CD4-positive, CD25-positive, alpha-beta regulatory T cell (primary cell): Measurements from ENCODE around the gene CEP76. TPM values are rescaled to one million over a fixed set of nuclear protein-coding genes. Genes with fewer than 3 reads are reported as not detected.

Experiments
- ATAC-seq, 2 donors: fragments of 150-1000 bp; cut with Tn5 transposase; one replicate each; pipeline ENCODE4 v1.10.0; 2021; ENCODE audit warnings: low read depth in 2 of 2, moderate number of reproducible peaks in 2 of 2, moderate library complexity in 1 of 2
- DNase-seq, 3 donors: peaks; one replicate each; pipeline versions ENCODE4 v3.0.0 to v3.0.0-alpha.2; 2012 to 2022; ENCODE audit warnings: mixed read lengths in 1 of 3
- H3K27ac ChIP-seq: one replicate; pipeline ENCODE4 v1.7.0; 2013; ENCODE audit warnings: mild to moderate bottlenecking, low read length; ENCODE audit not compliant: insufficient read depth, poor library complexity, severe bottlenecking
- H3K27me3 ChIP-seq: one replicate; pipeline ENCODE4 v1.7.0; 2013; ENCODE audit warnings: low read length; ENCODE audit not compliant: control insufficient read depth, insufficient read depth
- H3K36me3 ChIP-seq: one replicate; pipeline ENCODE4 v1.7.0; 2013; ENCODE audit warnings: mild to moderate bottlenecking, low read length, moderate library complexity; ENCODE audit not compliant: control insufficient read depth, insufficient read depth
- H3K4me1 ChIP-seq: 2 replicates; pipeline ENCODE4 v1.7.0; 2013; ENCODE audit warnings: mild to moderate bottlenecking, low read length; ENCODE audit not compliant: insufficient read depth, control insufficient read depth, poor library complexity, severe bottlenecking
- H3K4me3 ChIP-seq: one replicate; pipeline ENCODE4 v1.7.0; 2013; ENCODE audit warnings: low read depth, mild to moderate bottlenecking, low read length, moderate library complexity
- H3K9me3 ChIP-seq, 2 experiments: 1 replicate in 1 of 2; 2 replicates in 1 of 2; pipeline ENCODE4 v1.7.0; 2013; ENCODE audit warnings: low read length in 2 of 2, mild to moderate bottlenecking in 1 of 2, moderate library complexity in 1 of 2; ENCODE audit not compliant: control insufficient read depth in 2 of 2
- H3K27ac Mint-ChIP-seq, 3 donors: one replicate each; pipeline ENCODE4 v1.8.0; 2020 to 2022; ENCODE audit warnings: mild to moderate bottlenecking in 3 of 3, mixed read lengths in 3 of 3, moderate library complexity in 2 of 3
- H3K27me3 Mint-ChIP-seq: one replicate; pipeline ENCODE4 v1.8.0; 2022; ENCODE audit warnings: mild to moderate bottlenecking, mixed read lengths
- H3K36me3 Mint-ChIP-seq: one replicate; pipeline ENCODE4 v1.8.0; 2020; ENCODE audit warnings: mixed read lengths
- H3K4me1 Mint-ChIP-seq, 4 donors: one replicate each; pipeline ENCODE4 v1.8.0; 2020 to 2022; ENCODE audit warnings: mixed read lengths in 4 of 4, mild to moderate bottlenecking in 1 of 4
- H3K4me3 Mint-ChIP-seq, 4 donors: one replicate each; pipeline ENCODE4 v1.8.0; 2020 to 2022; ENCODE audit warnings: mild to moderate bottlenecking in 4 of 4, mixed read lengths in 4 of 4, moderate library complexity in 3 of 4
- H3K9me3 Mint-ChIP-seq, 7 donors: one replicate each; pipeline ENCODE4 v1.8.0; 2020 to 2022; ENCODE audit warnings: mixed read lengths in 7 of 7, mild to moderate bottlenecking in 3 of 7, moderate library complexity in 2 of 7
- polyA plus RNA-seq, 4 donors: library from polyadenylated mRNA; unstranded; fragments of 300-500 nt; fragmentation: Illumina TruSeq; gene quantifications; one replicate each; pipeline ENCODE4 v1.2.3, GENCODE V29; 2021
- total RNA-seq: library from RNA; stranded (reverse); gene quantifications from one replicate; pipeline ENCODE4 v1.2.3, GENCODE V29; 2022

The CEP76 gene
- total and polyA plus RNA-seq, 5 donors from 2014 or later = 7.3 to 14.2 (median 8.8) TPM

DNA sequence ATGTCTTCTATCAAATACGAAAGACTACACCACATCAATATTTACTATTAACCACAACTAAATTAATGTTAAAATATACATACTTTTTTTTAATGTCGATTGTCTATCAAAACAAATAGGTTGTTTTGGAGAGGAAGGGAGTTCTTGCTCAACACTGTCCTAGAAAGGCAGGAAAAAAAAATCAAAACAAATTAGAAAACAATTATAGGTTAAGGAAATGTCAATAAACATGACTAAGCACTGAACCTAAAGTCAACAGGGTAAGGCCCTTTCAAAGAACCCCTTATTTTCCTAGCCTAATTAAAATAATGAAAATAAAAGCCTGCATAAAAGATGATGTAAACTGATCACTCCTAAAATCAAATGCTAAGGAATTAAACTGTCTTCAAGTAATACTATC lies 2.8 kb downstream of the CEP76 start:
- H3K4me1 Mint-ChIP-seq = peaks cover 36 to 56% (median 44%) of the 10 kb centered on the region in 4 donors
- Histone ChIP-seq H3K4me3 (no peak overlapping the region), H3K27ac (no peak overlapping the region), H3K4me1 (peaks cover 27% of the 10 kb centered on the region), H3K36me3 (peaks cover 20% of the 10 kb centered on the region), H3K27me3 (no peaks in the 10 kb centered on the region), H3K9me3 (no peaks in the 10 kb centered on the region)
- ATAC-seq (no peak), DNase-seq (no peak)
- no peaks in the 10 kb centered on the region for H3K9me3 Mint-ChIP-seq
- H3K27me3 Mint-ChIP-seq = no peaks in the 10 kb centered on the region
- peaks cover 15% of the 10 kb centered on the region for H3K36me3 Mint-ChIP-seq
- H3K27ac Mint-ChIP-seq = no peak overlapping the region
- H3K4me3 Mint-ChIP-seq = no peak overlapping the region

- H3K9me3 Mint-ChIP-seq = peaks cover 0 to 3% (median 0%) of the 10 kb centered on the region in 7 donors
- ATAC-seq = no peak
Observed at GRCh38 chr18:12694032-12694431, 8.5 kb downstream of the CEP76 start.

GRCh38 chr18:12692206-12692605 lies 10.3 kb downstream of the CEP76 start:
- peak overlapping the region in 1 of 4 donors; percentile 78 for H3K4me3 Mint-ChIP-seq

More at GRCh38 chr18:12694032-12694431, 8.5 kb downstream of the CEP76 start:
- Mint-ChIP-seq H3K27ac (no peak overlapping the region), H3K27me3 (no peaks in the 10 kb centered on the region), H3K36me3 (peaks cover 25% of the 10 kb centered on the region), H3K4me3 (no peak overlapping the region), H3K4me1 (peaks cover 5 to 27% (median 20%) of the 10 kb centered on the region in 4 donors)
- Histone ChIP-seq H3K27ac (no peak overlapping the region), H3K4me1 (no peaks in the 10 kb centered on the region), H3K9me3 (no peaks in the 10 kb centered on the region), H3K4me3 (no peak overlapping the region), H3K27me3 (no peaks in the 10 kb centered on the region), H3K36me3 (peaks cover 22% of the 10 kb centered on the region)
- DNase-seq = no peak

GRCh38 chr18:12689256-12689850 lies 13.2 kb downstream of the CEP76 start:
- peaks cover 0 to 3% (median 0%) of the 10 kb centered on the region in 7 donors for H3K9me3 Mint-ChIP-seq

More at GRCh38 chr18:12692206-12692605, 10.3 kb downstream of the CEP76 start:
- Histone ChIP-seq H3K4me1 (no peaks in the 10 kb centered on the region), H3K36me3 (peaks cover 14% of the 10 kb centered on the region), H3K27me3 (no peaks in the 10 kb centered on the region), H3K9me3 (no peaks in the 10 kb centered on the region), H3K4me3 (no peak overlapping the region), H3K27ac (no peak overlapping the region)
- Mint-ChIP-seq H3K4me1 (peaks cover 5 to 20% (median 16%) of the 10 kb centered on the region in 4 donors), H3K27ac (peak overlapping the region; percentile 31 to 92 (median 39)), H3K36me3 (peaks cover 19% of the 10 kb centered on the region), H3K9me3 (peaks cover 0 to 3% (median 0%) of the 10 kb centered on the region in 7 donors), H3K27me3 (no peaks in the 10 kb centered on the region)
- DNase-seq (no peak), ATAC-seq (no peak)

GRCh38 chr18:12686100-12686499 lies 16.4 kb downstream of the CEP76 start:
- Histone ChIP-seq H3K27ac (no peak overlapping the region), H3K4me1 (no peaks in the 10 kb centered on the region), H3K36me3 (peaks cover 12% of the 10 kb centered on the region), H3K4me3 (no peak overlapping the region), H3K9me3 (no peaks in the 10 kb centered on the region), H3K27me3 (no peaks in the 10 kb centered on the region)
- Mint-ChIP-seq H3K9me3 (no peaks in the 10 kb centered on the region), H3K4me3 (no peak overlapping the region), H3K27me3 (no peaks in the 10 kb centered on the region), H3K36me3 (peaks cover 12% of the 10 kb centered on the region), H3K4me1 (peaks cover 0 to 5% (median 2%) of the 10 kb centered on the region in 4 donors), H3K27ac (no peak overlapping the region)
- ATAC-seq (no peak), DNase-seq (peak in 1 of 3 donors; percentile 30)

More at GRCh38 chr18:12689256-12689850, 13.2 kb downstream of the CEP76 start:
- no peak overlapping the region for H3K27ac ChIP-seq
- peaks cover 12% of the 10 kb centered on the region for H3K36me3 ChIP-seq
- H3K9me3 ChIP-seq = no peaks in the 10 kb centered on the region
- Mint-ChIP-seq H3K36me3 (peaks cover 22% of the 10 kb centered on the region), H3K27me3 (no peaks in the 10 kb centered on the region), H3K27ac (peak overlapping the region in 1 of 3 donors; percentile 56), H3K4me3 (peak overlapping the region in 1 of 4 donors; percentile 31), H3K4me1 (peaks cover 5 to 20% (median 13%) of the 10 kb centered on the region in 4 donors)
- no peak for ATAC-seq
- no peak for DNase-seq
- no peaks in the 10 kb centered on the region for H3K4me1 ChIP-seq
- no peaks in the 10 kb centered on the region for H3K27me3 ChIP-seq
- H3K4me3 ChIP-seq = no peak overlapping the region

GRCh38 chr18:12679183-12679786 lies 23.2 kb downstream of the CEP76 start:
- peaks cover 18% of the 10 kb centered on the region for H3K36me3 Mint-ChIP-seq
- H3K27ac ChIP-seq = no peak overlapping the region

GRCh38 chr18:12668041-12668440 lies 34.5 kb downstream of the CEP76 start:
- H3K27me3 ChIP-seq = no peaks in the 10 kb centered on the region
- H3K4me3 ChIP-seq = no peak overlapping the region
- DNase-seq (no peak), ATAC-seq (no peak)
- Mint-ChIP-seq H3K4me3 (no peak overlapping the region), H3K27ac (no peak overlapping the region), H3K9me3 (peaks cover 0 to 1% (median 0%) of the 10 kb centered on the region in 7 donors), H3K36me3 (peaks cover 8% of the 10 kb centered on the region), H3K27me3 (no peaks in the 10 kb centered on the region), H3K4me1 (no peaks in the 10 kb centered on the region)
- no peak overlapping the region for H3K27ac ChIP-seq
- no peaks in the 10 kb centered on the region for H3K4me1 ChIP-seq
- no peaks in the 10 kb centered on the region for H3K9me3 ChIP-seq
- H3K36me3 ChIP-seq = peaks cover 7% of the 10 kb centered on the region

More at GRCh38 chr18:12679183-12679786, 23.2 kb downstream of the CEP76 start:
- H3K4me1 Mint-ChIP-seq = peaks cover 0 to 10% (median 9%) of the 10 kb centered on the region in 4 donors
- DNase-seq = no peak
- Histone ChIP-seq H3K4me3 (no peak overlapping the region), H3K27me3 (no peaks in the 10 kb centered on the region), H3K9me3 (no peaks in the 10 kb centered on the region), H3K4me1 (no peaks in the 10 kb centered on the region), H3K36me3 (peaks cover 36% of the 10 kb centered on the region)
- no peaks in the 10 kb centered on the region for H3K9me3 Mint-ChIP-seq
- no peak overlapping the region for H3K4me3 Mint-ChIP-seq
- peak overlapping the region in 1 of 3 donors; percentile 56 for H3K27ac Mint-ChIP-seq
- H3K27me3 Mint-ChIP-seq = no peaks in the 10 kb centered on the region
- no peak for ATAC-seq
